Brain pericyte (primary cell): Measurements from ENCODE around the gene LETM1.

Source experiments
- DNase-seq: peaks from one replicate; pipeline ENCODE4 v3.0.0-alpha.2; 2012; ENCODE audit warnings: low read depth, low spot score

Gene LETM1

GRCh38 chr4:1778642-1779392 lies 77.1 kb downstream of the LETM1 start:
- no peak for DNase-seq

GRCh38 chr4:1777822-1778641 lies 77.9 kb downstream of the LETM1 start:
- DNase-seq: no peak

GRCh38 chr4:1776521-1777161 lies 79.3 kb downstream of the LETM1 start:
- DNase-seq: no peak

GRCh38 chr4:1775731-1776500 lies 80.0 kb downstream of the LETM1 start:
- no peak for DNase-seq

- DNase-seq: no peak
Observed at GRCh38 chr4:1773754-1774153, 82.2 kb downstream of the LETM1 start.

- no peak for DNase-seq
Observed at GRCh38 chr4:1772853-1773538, 83.0 kb downstream of the LETM1 start.

- no peak for DNase-seq
Observed at GRCh38 chr4:1771555-1772305, 84.2 kb downstream of the LETM1 start.

- DNase-seq: no peak
Observed at GRCh38 chr4:1770791-1771231, 85.1 kb downstream of the LETM1 start.

GRCh38 chr4:1770245-1770644 lies 85.7 kb downstream of the LETM1 start:
- no peak for DNase-seq

- DNase-seq: no peak
Observed at GRCh38 chr4:1769692-1770091, 86.3 kb downstream of the LETM1 start.

GRCh38 chr4:1768367-1769034 lies 87.5 kb downstream of the LETM1 start:
- no peak for DNase-seq

GRCh38 chr4:1767770-1768366 lies 88.1 kb downstream of the LETM1 start:
- no peak for DNase-seq

GRCh38 chr4:1767061-1767769 lies 88.7 kb downstream of the LETM1 start:
- DNase-seq: no peak

- DNase-seq: no peak
Observed at GRCh38 chr4:1766106-1767060, 89.6 kb downstream of the LETM1 start.

GRCh38 chr4:1765409-1766072 lies 90.4 kb downstream of the LETM1 start:
- DNase-seq: no peak

- DNase-seq: no peak
Observed at GRCh38 chr4:1764670-1765069, 91.3 kb downstream of the LETM1 start.

- no peak for DNase-seq
Observed at GRCh38 chr4:1763550-1764080, 92.3 kb downstream of the LETM1 start.
